ENCODE data around the gene IGF1R.

DNA sequence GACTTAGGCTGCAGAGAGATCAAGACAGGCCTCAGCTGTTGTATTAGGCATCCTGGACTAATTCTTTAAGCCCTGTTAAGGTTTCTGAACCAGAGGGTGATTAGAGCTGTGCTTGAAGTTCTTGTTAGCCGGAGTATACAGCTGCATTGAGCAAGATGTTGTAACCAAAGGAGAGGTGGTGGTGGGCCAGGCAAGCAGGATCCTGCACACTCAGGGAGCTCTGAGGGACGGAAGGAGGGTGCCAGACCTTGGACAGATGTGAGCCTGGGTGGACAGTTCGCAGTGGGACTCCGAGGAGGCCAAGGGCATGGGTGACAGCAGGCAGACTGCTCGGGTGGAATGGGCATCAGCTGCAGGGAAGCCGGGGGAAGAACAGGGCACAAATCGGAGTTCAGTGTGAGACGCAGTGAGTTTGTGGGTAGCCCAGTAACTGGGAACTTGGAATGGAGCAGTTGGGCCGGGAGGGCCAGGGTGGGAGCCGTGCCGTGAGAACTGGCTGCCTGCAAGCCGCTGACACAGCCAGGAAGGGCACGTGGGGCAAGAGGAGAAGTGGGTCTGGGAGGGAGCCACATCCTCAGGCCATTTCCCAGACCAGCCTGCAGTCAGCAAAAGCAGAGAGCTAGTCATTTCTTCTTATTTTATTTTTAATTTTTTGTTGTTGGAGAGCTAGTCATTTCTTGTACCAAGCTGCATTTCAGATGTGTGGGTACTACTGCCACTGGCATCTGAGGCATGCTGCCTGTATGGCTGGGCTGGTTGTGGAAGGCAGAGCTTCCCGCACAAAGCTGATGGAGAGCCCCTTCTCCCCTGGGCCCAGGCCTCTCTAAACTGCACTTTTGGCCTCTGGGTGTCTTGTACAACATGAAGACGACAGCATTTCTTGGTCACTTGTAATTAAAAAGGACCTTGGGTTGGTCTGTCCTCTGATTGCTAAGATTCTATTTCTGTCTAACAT is 298.2 kb downstream of the IGF1R start:
- TF ChIP-seq CTCF (IDR thresholded peaks at IDR 0.05) (no peak), POLR2A (IDR thresholded peaks at IDR 0.05) (no peak), EP300 (IDR thresholded peaks at IDR 0.05) (no peak), POLR2AphosphoS5 (IDR thresholded peaks at IDR 0.05) (no peak)

All from suprapubic skin (tissue), 4 donors.